GM12874 (cell line): Measurements from ENCODE around the gene GABARAPL2.

Experiments
- TF ChIP-seq, protein P1 (sequence below): IDR thresholded peaks from 2 replicates; pipeline ENCODE4 v1.5.1; 2011; ENCODE audit warnings: low read depth, mild to moderate bottlenecking, control low read depth, low read length, moderate library complexity; ENCODE audit not compliant: insufficient read depth

GABARAPL2 gene

DNA sequence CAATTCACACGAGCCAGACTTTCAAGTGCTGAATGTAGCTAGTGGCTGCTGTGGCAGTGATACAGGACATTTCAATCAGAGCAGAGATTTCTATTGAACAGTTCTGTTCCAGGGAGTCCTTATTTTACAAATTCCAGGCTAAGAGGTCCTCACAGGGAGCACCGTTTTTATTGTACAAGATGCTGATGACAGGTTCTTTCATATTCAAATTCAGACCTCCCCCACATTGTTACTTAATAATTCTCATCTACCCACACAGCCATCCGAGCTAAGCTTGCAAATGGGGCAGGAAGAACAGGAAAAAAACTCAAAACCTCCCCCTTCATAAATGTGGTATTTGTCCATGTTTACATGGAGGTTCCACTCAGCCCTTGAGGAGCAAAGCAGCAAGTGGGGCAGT lies 9.8 kb downstream of the GABARAPL2 start:
- TF ChIP-seq, protein P1, sequence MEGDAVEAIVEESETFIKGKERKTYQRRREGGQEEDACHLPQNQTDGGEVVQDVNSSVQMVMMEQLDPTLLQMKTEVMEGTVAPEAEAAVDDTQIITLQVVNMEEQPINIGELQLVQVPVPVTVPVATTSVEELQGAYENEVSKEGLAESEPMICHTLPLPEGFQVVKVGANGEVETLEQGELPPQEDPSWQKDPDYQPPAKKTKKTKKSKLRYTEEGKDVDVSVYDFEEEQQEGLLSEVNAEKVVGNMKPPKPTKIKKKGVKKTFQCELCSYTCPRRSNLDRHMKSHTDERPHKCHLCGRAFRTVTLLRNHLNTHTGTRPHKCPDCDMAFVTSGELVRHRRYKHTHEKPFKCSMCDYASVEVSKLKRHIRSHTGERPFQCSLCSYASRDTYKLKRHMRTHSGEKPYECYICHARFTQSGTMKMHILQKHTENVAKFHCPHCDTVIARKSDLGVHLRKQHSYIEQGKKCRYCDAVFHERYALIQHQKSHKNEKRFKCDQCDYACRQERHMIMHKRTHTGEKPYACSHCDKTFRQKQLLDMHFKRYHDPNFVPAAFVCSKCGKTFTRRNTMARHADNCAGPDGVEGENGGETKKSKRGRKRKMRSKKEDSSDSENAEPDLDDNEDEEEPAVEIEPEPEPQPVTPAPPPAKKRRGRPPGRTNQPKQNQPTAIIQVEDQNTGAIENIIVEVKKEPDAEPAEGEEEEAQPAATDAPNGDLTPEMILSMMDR, result no peak

DNA sequence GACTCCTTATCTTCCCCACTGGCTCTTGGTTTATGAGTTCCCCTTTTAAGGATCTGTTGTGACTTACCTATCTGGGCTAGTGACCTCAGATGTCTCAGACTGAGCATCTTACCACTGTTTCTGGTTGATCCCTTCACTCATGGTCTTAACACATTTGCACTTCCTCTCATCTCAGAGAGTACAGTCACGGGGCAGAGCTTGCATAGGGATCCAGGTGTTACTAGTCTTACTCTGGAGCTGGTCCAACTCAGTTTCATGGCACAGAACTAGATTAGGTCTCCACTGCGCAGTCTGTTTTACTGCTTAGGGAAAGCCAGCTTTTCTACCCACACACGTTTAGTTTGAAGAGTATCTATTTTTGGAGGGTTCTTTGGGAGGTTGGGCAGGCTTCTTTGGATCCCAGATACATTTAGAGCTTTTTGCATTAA lies 10.2 kb downstream of the GABARAPL2 start:
- TF ChIP-seq, protein P1, result no peak

DNA sequence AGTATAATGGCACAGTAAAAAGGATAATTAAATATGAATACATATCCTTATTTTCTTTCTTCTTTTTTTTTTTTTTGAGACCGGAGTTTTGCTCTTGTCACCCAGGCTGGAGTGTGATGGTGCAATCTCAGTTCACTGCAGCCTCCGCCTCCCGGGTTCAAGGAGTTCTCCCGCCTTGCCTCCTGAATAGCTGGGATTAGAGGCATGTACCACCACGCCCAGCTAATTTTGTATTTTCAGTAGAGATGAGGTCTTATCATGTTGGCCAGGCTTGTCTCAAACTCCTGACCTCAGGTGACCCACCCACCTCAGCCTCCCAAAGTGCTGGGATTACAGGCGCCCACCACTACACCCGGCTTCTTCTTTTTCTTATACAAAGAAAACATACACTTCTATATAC lies 12.0 kb downstream of the GABARAPL2 start:
- TF ChIP-seq, protein P1, result no peak

DNA sequence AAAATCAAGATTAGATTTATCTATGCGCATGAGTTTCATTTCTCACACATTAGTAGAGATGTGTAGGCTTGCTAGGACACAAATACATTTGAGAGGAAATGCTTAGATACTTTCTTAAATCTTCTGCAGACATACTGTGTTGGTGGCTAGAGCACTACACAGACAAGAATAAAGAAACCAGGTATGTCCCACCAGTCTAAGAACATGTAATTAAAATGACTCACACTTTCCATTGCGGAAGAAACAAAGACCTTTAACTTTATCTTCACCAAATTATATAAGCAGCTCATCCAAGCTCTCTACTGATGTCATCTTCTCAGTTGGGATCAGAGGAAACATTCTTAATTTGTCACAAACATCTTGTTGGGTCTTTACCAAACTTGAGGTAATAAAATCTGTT lies 12.5 kb downstream of the GABARAPL2 start:
- TF ChIP-seq, protein P1, result no peak

DNA sequence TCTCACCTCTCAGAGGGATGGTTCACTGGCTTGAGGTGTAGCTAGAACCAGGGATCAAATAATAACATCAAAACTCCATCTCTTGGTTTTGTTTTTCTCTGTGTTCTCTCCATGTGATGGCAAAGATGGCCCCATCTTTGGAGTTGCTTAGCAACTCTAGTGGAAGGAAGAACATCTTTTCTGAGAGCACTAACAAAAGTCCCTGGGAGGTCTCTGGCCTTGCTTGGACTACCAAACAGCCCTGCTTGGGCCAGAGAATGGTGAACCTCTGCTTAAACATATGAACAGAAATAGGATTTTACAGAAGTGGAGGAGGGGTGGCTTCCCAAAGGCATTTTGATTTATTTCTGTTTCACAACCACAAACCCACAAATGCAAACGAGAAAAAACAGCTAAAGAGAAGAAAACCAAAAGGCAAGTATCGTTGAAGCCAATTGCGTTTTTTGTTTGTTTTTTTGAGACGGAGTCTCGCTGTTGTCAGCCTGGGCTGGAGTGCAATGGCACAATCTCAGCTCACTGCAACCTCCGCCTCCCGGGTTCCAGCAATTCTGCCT lies 13.2 kb downstream of the GABARAPL2 start:
- TF ChIP-seq, protein P1, result no peak

DNA sequence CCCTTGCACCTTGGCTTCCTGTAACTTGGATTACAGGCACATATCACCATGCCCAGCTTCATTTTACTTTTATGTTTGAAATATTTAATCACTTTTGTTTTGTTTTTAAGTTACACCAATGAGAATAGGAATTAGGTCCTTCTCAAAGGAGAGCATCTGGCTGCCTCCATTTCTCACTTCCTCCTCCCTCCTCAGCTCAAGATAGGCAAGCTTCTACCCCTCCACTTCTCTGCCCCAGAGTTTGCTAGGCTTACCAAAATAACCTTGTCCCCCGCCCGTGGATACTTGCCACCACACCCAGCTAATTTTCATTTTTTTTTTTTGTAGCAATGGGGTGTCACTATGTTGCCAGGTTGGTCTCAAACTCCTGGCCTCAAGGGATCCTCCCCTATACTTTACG lies 17.9 kb downstream of the GABARAPL2 start:
- TF ChIP-seq, protein P1, result no peak

DNA sequence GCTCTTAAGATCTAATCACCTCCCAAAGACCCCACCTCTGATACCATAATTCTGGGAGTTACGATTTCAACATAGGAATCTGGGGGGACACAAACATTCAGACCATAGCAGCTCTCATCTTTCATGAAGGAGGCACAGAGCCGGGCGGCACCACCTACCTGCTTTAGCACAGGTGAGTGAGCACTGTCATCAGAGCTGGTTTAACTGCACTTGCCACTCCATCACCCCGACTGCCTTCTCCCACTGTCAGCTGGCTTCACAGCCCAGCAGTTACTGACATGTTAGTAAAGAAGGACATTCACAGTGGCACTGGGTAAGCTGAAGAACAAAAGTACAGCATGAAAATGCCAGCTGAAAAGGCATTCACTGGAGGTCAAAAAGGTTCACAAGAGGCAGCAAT lies 22.5 kb downstream of the GABARAPL2 start:
- TF ChIP-seq, protein P1, result no peak
